ENCODE results near the gene VWA3B. TPM values are rescaled to one million over a fixed set of nuclear protein-coding genes. Genes with fewer than 3 reads are reported as not detected.

VWA3B gene
- total and polyA plus RNA-seq, 2 of the 4 experiments (the other 2 are of a cell fraction) = not detected

GRCh38 chr2:98295721-98296414, 208.9 kb downstream of the VWA3B start:
- Histone ChIP-seq H2BK120ac (ENCODE audit: low read depth, low read length) (no peak overlapping the region), H4K5ac (ENCODE audit: low read depth, low read length) (no peak overlapping the region), H2AK5ac (ENCODE audit: low read depth, low read length) (no peak overlapping the region), H4K91ac (ENCODE audit: insufficient read depth, low read depth, low read length) (no peak overlapping the region), H4K20me1 (ENCODE audit: insufficient read depth, low read length) (no peaks in the 10 kb centered on the region), H4K8ac (ENCODE audit: low read depth in 2 of 2, low read length in 2 of 2) (no peak overlapping the region), H2BK5ac (ENCODE audit: low read depth, low read length, poor library complexity, severe bottlenecking) (no peak overlapping the region), H3K27ac (ENCODE audit: insufficient read depth, low read length) (no peak overlapping the region), H2BK15ac (ENCODE audit: low read depth, low read length) (no peak overlapping the region), H3K56ac (ENCODE audit: extremely low read depth, insufficient read depth, low read length) (no peak overlapping the region), H3K4me2 (ENCODE audit: low read depth, low read length) (no peak overlapping the region), H2AFZ (replicated peaks; ENCODE audit: low read length, poor library complexity) (no peak overlapping the region), H3K4me3 (ENCODE audit: insufficient read depth, low read depth, low read length) (no peak overlapping the region), H3K18ac (ENCODE audit: low read depth, low read length) (no peak overlapping the region), H3K4me1 (ENCODE audit: control insufficient read depth, insufficient read depth, low read length) (no peaks in the 10 kb centered on the region), H2AK9ac (replicated peaks; ENCODE audit: low read depth, low read length, poor library complexity) (no peak overlapping the region), H3K9me1 (ENCODE audit: insufficient read depth, low read length) (no peaks in the 10 kb centered on the region), H3K9ac (ENCODE audit: low read depth, low read length) (no peak overlapping the region), H3K79me1 (ENCODE audit: low read depth in 1 of 2, low read length in 2 of 2) (no peaks in the 10 kb centered on the region), H3K27me3 (ENCODE audit: control insufficient read depth, insufficient read depth, low read length) (peaks cover 19% of the 10 kb centered on the region), H2BK20ac (ENCODE audit: low read depth, low read length) (no peak overlapping the region), H3K14ac (replicated peaks; ENCODE audit: low read depth, low read length) (no peak overlapping the region), H3K9me3 (ENCODE audit: control insufficient read depth, insufficient read depth, low read length) (no peaks in the 10 kb centered on the region), H3K4ac (ENCODE audit: low read depth, low read length) (no peak overlapping the region), H3K36me3 (ENCODE audit: control insufficient read depth, insufficient read depth, low read length) (no peaks in the 10 kb centered on the region), H3K23ac (ENCODE audit: low read depth, low read length) (no peak overlapping the region)
- BruUV-seq (replicated peaks) = no TSS peak
- ATAC-seq (ENCODE audit: low read depth) (no peak), DNase-seq (no peak)
- POLR2A ChIA-PET (ENCODE audit: unreplicated experiment) = no interaction called here
- dilution Hi-C loops (cut with HindIII; ENCODE audit: low sequenced_read_pairs, unreplicated experiment) (no loop called here), intact Hi-C loops (cut with micrococcal nuclease) (no loop called here), in situ Hi-C loops (cut with MboI; ENCODE audit: low sequenced_read_pairs) (loop anchor here (10.0 kb wide), 1 partner anchor 89 kb away; no protein-coding TSS in a partner anchor)
- CTCF ChIA-PET = interaction anchor here (0.5 kb wide), 1 partner anchor 103 kb away, joined by 5 read pairs; no protein-coding TSS in a partner anchor
- no CpG with 5 or more reads among the region's 9 CpGs for WGBS, 2 experiments (ENCODE audit: extremely low coverage in 2 of 2, insufficient read length in 1 of 2)
- no peak for TF ChIP-seq MAFK (IDR thresholded peaks at IDR 0.05; ENCODE audit: low read depth, low read length)
- TF ChIP-seq MXI1 (IDR thresholded peaks at IDR 0.05; ENCODE audit: borderline replicate concordance, low read depth, low read length) = no peak
- TF ChIP-seq SMC3 (IDR thresholded peaks at IDR 0.05; ENCODE audit: low read depth, low read length) = peak; percentile 26
- TF ChIP-seq MAZ (IDR thresholded peaks at IDR 0.05; ENCODE audit: borderline replicate concordance, low read depth, low read length) = no peak
- TF ChIP-seq NFE2L2 (IDR thresholded peaks at IDR 0.05; ENCODE audit: low read depth, low read length) = no peak
- no peak for TF ChIP-seq FOS (IDR thresholded peaks at IDR 0.05; ENCODE audit: low read depth, low read length)
- TF ChIP-seq CHD1 (IDR thresholded peaks at IDR 0.05; ENCODE audit: low read depth, low read length) = no peak
- no peak for TF ChIP-seq POLR2A (IDR thresholded peaks at IDR 0.05; ENCODE audit: low read depth, low read length)
- TF ChIP-seq RFX5 (IDR thresholded peaks at IDR 0.05; ENCODE audit: low read depth, low read length) = no peak
- no peak for TF ChIP-seq RCOR1 (IDR thresholded peaks at IDR 0.05; ENCODE audit: insufficient replicate concordance, low read length)
- TF ChIP-seq CTCF (conservative IDR thresholded peaks at IDR 0.05; ENCODE audit: low read depth, low read length) = peak; percentile 12; the same call in 1 of the 2 replicates
- no peak for TF ChIP-seq USF2 (IDR thresholded peaks at IDR 0.05; ENCODE audit: low read depth, low read length)
- TF ChIP-seq BHLHE40 (IDR thresholded peaks at IDR 0.05; ENCODE audit: low read depth, low read length) = no peak
- no peak for TF ChIP-seq ELK1 (IDR thresholded peaks at IDR 0.05; ENCODE audit: borderline replicate concordance, low read depth, low read length)
- TF ChIP-seq CEBPB (IDR thresholded peaks at IDR 0.05; ENCODE audit: low read depth, low read length) = no peak
- TF ChIP-seq RAD21 (IDR thresholded peaks at IDR 0.05; ENCODE audit: low read length) = peak; percentile 41

Measured in IMR-90 (cell line).